Stimulated activated CD4-positive, alpha-beta T cell treated with anti-CD3 and anti-CD28 coated beads, Interleukin-15, amount 100 ng/mL, for 48 hours (primary cell): ENCODE data around the gene MBNL1.

Experiments used
- DNase-seq, 2 donors: peaks; one replicate each; pipeline ENCODE4 v3.0.0-alpha.2; 2020; ENCODE audit warnings: low read depth in 2 of 2

The MBNL1 gene

DNA sequence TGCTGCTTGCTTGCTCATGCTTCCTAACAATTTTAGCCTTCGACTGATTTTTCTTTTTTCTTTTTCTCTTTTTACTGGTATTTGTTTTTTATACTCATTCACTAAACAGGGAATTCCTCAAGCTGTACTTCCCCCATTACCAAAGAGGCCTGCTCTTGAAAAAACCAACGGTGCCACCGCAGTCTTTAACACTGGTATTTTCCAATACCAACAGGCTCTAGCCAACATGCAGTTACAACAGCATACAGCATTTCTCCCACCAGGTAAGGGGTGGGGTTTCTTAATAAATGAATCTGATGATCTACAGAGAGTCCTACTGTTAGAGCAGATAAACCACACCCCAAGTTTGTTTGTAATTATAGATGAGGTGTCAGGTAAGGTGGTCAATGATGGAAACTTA is 178.8 kb downstream of the MBNL1 start:
- no peak for DNase-seq

DNA sequence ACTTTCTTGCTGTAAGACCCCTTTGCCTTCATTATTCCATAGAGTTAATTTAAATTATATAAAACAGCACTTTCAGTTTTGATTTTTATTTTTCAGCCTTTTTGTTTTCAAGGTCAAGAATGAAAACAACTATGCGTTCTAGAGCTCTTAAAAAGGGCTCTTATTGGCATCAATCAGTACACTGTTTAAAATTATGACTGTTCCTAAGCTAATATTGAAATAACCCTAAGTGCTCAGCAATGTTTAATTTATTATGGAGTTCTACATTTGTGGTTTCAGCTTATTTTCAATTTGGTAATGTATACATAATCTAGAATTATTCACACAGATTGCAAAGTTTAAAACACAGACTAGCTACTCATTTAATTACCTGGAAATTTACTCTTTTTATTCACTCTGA is 179.4 kb downstream of the MBNL1 start:
- no peak for DNase-seq

DNA sequence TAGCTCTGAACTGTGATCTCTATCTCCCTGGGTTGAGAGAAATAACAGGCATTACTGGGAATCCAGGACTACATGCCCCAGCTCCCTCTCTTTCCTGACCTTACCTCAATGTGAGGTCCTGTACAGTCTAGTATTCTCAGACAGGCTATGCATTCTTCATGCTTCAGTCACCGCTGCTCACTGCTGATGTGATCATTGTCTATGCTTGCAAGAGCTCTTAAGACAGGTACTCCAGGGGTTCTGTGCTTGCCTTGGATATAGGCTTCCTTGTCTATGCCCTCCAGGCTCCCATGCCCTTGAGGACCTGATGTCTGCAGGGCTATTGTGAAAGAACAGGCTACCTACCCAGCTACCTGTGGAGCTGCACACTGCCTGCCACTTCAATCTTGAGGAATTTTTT is 183.6 kb downstream of the MBNL1 start:
- DNase-seq, result no peak

DNA sequence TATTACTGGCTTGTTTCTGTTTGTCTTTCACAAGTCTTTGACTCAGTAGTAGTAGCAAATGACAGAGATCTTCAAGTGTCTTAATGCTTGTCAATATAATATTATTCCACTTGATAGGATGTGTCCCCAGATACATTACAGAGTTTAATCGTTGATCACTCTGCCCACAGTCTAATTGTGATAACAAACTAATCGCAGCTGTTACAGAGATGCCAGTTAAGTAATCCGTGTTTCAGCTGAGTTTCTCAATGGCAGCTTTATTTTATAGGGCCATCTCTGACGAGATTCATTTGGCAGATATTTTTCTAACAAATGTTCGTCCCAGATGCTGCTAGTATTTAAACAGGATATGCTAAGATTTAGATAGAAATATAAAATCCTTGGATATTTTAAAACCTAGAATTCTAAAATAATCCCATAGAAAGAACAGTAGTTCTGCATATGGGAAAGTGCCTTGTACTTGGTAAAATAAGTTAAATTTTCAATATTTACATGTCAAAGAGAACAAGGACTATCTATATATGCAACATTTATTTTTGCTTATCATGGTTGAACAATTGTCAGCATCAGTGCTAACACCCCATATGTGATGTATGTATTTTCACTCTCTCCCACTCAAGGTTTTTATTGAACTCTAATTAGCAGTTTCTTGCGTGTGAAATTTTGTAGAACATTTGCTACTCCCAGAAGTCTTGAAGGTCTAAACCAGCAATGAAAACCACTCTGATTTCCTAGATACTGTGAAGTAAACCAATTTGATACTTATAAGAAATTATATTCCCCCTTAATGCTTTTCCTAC is 185.5 kb downstream of the MBNL1 start:
- no peak for DNase-seq

DNA sequence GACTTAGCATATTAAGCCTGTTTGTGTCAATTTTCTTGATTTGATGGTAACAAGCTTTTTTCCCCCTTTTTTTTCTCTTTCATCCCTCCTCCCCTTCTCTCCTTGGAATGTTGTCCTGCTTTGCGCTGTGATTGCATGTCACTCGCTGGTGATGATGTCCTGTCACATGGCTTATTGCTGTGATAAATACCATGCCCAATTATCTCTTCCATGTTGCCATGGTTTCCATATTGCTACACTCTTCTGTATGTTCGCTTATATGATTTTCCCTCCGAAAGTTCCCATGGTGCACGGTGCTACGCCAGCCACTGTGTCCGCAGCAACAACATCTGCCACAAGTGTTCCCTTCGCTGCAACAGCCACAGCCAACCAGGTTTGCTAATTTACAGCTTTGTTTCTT is 187.3 kb downstream of the MBNL1 start:
- DNase-seq, result no peak

DNA sequence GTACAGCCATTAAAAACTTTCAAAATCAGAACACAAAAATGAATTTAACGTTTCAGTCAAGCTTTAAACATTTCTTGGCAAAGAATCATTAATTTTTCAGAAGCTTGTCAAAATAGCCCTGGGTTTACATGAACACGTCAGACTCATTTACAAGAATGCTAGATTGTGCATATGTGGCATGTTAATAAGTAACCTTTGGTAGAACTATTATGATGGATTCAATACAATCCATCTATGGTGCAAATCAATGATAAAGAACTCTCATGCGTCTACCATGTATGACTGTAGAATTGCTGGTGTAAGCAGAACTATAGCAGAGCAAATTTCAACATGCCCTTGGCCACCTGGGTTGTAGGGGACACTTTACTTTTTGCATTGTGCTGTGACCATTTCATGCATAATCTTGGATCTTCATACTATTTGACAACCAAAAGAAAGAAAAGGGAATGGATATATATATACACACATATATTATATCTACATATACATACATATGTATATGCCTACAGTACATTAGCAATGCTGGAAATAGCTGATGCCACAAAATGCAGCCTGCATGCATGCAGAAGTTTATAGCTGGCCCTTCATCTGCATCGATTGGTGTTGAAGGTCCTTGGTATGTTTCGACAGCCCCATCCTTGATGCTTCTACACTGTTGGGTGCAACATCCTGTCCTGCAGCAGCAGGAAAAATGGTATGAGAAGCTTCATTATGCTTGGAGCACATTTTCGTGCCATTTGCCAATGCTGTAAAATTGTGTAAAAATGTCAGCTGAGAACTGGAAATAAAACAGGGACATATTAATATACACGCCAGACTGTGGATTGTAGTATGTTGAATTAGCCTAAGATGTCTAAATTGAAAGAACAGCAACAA is 189.0 kb downstream of the MBNL1 start:
- DNase-seq, result no peak

DNA sequence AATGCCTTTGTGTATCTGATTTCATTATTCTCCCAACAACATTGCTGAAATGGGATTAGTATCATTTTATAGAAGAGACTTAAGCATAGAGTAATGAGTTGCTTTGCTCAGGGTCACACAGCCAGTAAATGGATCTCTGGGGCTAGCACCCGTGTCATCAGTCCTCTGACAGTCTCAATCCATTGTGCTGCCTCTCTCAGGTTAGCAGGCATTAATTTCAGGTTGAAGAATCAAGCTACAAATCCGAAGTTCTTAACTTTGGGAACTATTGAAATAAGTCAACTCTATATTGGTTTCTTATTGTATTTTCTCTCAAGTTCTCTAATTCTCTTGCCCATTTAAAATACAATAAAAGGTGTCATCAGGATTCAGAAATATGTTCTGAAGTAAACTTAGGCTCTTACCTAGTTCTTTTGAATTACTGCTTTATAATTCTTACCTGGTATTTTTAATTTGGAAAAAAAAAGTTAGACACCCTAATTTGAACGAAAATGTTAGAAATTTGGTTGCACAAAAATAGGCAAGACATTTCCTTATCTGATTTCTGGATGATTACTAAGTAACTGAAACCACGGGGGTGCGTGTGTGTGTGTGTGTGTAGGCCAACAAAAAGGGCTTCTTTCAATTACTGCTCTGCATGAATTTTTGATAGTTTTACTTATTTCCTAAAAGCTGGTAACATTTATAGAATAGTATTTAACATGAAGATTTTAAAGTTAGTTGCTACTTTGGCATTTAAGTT is 189.8 kb downstream of the MBNL1 start:
- no peak for DNase-seq

DNA sequence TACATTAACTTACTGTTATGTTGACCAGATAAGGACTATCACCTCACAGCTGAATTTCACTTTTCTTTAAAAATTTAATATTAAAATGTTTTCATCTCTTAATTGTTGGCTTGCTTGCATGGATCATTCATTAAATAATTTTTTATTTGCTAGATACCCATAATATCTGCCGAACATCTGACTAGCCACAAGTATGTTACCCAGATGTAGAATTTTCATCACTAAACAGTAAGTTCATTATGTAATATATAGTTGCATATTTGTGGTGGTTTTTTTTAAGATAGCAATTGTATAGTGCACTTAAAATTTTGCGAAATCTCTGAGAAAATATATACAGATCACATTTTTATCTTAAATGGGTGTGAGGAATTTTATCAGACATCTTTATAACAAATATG is 190.4 kb downstream of the MBNL1 start:
- no peak for DNase-seq

DNA sequence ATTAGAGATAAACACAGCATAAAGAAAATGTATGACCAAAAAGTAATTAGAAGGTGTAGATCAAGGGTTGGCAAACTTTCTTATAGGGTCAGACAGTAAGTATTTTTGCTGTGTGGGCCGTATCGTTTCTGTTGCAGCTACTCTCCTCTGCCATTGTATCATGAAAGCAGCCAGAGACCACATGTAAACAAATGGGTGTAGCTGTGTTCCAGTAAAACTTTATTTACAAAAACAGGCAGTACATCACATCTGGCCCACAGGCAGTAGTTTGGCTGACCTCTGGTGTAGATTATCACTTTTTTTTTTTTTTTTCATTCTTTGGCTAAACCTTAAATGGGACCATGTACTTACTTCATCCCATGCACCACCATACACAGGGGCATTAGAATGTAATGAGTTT is 190.8 kb downstream of the MBNL1 start:
- no peak for DNase-seq

DNA sequence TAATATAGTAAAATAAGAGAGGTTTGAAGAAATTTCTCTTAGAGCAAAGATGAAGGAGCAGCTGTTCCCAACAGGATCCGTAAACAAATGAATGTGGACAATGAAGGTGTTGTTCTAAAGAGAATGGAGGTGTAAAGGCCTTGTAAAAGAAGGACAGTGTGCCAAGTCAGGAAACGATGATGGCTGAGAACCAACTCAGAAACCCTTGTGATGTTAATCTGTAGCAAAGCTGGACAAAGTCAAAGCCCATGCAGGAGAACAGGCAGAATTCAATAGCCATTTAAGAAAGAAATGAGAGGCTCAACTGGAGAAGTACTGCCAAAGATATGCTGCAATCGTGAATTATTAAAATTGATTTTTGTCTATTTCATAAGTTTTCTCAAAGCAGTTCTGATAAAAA is 192.2 kb downstream of the MBNL1 start:
- no peak for DNase-seq

DNA sequence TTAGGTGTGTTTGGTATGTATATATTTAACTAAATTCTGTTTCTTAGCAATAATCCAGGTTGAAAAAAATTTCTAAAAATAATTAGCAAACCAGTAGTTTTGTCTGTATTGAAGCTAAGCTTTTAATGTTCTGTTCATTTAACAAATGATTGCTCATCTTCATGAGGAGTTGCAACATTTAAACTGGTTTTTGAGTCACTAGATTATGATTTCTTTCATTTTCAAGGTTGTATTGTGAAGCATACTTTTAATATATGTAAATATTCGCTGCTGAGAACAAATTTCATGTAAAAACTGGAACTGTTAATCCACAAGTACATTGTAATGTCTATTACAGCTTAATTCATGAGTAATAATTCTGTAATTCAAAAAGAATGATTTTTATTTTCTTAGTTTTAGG is 192.7 kb downstream of the MBNL1 start:
- no peak for DNase-seq

DNA sequence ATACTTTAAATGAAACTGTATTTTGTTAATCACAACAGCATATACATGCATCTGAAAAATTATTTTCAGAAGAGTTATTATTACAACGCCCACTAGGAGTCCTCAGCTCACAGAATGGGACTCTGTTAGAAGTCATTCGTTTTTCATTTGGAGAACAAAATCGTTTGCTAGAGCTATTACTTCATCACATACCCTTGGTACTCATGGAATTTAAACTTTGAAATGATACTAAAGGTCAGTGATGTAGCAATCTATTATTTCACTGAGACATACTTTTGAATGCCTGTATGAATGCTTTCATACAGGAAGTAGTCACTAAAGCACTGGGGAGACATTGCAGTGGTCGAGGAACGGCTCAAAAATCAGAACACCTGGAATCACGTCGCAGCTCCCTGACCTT is 198.1 kb downstream of the MBNL1 start:
- no peak for DNase-seq

DNA sequence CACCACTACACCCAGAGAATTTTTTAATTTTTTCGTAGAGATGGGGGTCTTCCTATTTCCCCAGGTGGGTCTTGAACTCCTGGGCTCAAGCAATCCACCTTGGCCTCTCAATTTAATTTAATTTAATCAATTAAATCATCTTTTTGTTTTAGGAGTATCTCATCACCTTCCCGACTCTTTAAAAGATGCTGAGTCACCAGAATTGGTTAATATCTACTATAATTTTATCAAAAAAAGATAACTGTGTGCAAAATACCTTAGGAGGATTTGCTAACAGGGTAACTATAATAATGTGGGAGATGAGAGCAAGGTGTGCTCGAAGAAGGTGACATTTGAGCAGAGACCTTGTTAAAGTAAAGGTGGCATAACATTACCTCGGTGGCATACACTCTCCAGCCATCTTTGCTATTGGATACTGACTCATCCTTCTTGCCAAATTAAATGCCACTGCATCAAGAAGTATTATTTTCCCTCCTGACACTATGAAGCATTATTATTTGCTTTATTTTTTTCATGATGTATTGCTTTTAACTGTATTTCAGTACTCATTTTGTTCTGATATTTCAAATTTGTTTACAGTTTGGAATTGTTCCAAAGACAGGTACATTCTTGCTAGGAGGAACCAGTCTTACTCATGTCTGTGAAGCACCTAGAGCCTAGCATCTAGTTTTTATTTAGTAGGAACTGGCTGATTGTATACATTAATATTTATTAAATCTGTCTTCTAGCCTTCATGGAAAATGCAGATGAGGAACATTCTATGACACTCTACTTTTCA is 200.7 kb downstream of the MBNL1 start:
- DNase-seq, result no peak

DNA sequence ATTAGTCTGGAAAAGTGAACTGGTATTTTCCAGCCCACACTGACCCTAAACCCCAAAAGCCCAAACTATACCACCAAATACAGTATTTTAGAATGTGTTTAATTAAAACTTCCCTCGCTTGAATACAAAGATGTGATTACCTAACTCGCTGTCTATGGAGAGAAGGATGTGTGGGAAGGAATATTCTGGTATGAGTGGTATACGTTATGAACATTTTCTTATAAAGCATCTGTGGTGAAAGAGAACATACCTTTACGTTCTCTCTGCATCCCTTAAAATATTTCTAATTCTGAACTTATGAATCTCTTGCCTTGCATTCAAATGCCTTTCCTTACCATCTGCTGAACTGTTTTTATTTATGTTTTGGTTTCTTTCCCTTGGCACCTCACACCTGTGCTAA is 201.4 kb downstream of the MBNL1 start:
- DNase-seq, result no peak

DNA sequence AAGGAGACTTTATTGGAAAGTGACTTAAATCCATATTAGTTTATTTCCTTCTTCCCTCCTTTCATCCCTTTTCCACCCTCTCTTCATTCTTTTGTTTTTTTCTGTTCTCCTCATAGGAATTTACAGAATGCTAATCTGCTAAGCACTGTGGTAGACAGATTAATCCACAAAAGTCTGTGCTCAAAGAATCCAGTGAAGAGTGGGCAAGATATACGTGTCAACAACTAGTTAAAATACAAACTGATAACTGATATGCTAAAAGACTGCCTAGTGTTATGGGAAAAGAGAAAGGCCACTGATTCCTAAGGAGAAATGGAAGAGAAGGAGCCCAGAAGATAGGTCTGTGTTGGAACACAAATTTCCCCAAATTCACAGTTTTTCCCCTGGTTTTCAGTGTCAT is 202.2 kb downstream of the MBNL1 start:
- no peak for DNase-seq

DNA sequence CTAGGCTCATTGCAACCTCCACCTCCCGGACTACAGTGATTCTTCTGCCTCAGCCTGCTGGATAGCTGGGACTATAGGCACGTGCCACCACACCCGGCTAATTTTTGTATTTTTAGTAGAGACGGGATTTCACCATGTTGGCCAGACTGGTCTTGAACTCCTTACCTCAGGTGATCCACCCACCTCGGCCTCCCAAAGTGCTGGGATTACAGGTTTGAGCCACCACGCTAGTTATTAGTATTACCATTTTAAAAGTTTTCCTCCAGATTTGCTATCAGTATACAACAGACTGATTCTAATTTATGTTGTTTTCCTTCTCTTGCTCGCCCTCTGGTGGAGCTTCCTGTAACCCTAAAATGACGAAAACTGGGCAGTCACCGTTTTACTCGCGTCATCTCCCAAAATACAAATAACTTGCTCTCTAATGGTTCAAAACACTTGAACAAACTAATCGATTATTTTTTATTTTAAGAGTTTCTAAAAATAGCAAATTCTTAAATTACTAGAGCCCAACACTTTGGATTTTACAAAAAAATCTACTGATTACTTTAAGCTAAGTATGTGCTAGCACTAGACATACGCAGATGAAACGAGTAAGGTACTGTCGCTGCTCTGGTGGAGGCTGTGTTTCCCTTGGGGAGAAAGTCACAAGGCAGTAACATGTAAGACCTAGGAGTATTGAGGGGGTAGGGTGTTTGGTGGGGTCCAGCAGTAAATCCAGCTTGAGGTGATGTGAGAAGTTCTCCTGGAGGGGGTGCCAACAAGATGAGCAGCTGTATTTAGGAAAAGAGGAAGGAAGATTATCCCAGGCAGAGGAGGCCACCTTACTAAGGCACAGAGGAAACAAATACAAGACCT is 203.3 kb downstream of the MBNL1 start:
- DNase-seq, result peak; percentile 25 to 65

DNA sequence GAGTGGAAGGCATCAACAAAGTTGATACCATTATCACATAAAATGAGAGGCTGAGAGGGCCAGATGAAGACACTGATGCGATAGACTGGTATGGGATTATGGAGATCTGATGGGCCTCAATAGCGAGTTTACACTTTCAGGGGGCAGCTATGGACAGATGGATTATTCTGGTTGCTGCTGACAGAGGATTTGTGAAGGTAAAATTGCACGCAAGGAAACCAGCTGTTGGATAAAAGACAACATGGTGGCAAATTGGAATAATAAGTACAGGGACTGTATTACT is 203.9 kb downstream of the MBNL1 start:
- no peak for DNase-seq

DNA sequence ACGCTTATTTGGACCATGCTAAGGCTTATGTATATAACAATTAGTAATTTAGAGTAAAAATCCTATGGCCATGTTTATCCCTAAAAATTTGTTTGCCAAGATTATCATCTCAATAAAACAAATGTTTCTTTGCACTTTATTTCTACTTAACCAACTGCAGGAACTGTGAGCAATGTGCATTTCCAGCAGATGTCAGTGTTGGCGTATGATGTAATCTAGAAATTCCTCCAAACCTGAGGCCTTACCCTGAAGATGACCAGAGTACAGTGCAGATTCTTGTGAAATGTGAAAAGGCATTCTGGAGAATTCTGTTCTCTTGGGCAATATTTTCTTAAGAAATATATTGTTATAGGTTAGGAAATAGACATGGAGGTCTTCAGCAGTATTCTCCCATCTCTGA is 205.9 kb downstream of the MBNL1 start:
- DNase-seq, result no peak

DNA sequence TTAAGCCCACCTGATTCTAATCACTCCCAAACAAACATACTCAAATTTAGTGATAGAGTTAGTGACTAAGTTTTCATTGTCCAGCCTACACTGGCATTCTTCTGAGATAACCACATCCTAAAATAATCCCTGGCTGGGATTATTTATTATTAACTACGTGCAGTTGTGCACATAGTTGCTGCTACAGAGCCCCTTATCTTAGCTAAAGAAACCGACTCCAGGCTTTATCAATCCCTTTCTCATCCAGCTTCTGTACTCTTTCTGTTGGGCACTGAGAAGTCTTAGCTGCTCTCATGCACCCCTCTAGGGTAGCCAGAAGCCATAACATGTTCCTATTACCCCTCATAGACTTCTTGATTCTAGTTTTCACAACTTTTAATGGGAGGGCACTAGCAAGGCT is 208.7 kb downstream of the MBNL1 start:
- DNase-seq, result no peak

DNA sequence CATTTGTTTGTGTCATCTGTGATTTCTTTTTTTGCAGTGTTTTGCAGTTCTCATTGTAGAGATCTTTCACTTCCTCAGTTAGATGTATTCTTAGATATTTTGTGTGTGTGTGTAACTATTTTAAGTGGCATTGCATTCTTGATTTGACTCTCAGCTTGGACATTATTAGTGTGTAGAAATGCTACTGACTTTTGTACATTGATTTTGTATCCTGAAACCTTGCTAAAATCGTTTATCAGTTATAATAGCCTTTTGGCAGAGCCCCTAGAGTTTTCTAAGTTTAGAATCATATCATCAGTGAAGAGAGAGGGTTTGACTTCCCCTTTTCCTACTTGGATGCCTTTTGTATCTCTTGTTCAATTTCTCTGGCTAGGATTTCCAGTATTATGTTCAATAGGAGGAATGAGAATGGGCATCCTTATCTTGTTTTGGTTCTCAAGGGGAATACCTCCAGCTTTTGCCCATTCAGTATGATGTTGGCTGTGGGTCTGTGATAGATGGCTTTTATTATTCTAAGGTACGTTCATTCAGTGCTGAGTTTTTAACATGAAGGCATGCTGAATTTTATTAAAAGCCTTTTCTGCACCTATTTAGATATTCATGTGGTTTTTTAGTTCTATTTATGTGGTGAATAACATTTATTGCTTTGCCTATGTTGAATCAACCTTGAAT is 211.7 kb downstream of the MBNL1 start:
- DNase-seq, result no peak
